H9 (cell line): ENCODE measurements around the gene PRR20G. TPM values are rescaled to one million over a fixed set of nuclear protein-coding genes. Genes with fewer than 3 reads are reported as not detected.

Experiments
- DNase-seq: peaks from one replicate; pipeline ENCODE4 v3.0.0-alpha.2; 2017
- H2AFZ ChIP-seq: one replicate; pipeline ENCODE4 v1.6.1; 2013; ENCODE audit warnings: mild to moderate bottlenecking, low read length, control low read depth, moderate library complexity
- H2AK5ac ChIP-seq: 2 replicates; pipeline ENCODE4 v1.6.1; 2013; ENCODE audit warnings: low read length, control low read depth, mixed read lengths; ENCODE audit not compliant: insufficient read length
- H2BK120ac ChIP-seq: one replicate; pipeline ENCODE4 v1.6.1; 2013; ENCODE audit warnings: low read depth, mild to moderate bottlenecking, low read length, control low read depth, inconsistent platforms; ENCODE audit not compliant: poor library complexity, severe bottlenecking
- H2BK12ac ChIP-seq: 2 replicates; pipeline ENCODE4 v1.6.1; 2013; ENCODE audit warnings: low read length, control low read depth, mixed read lengths, low read depth; ENCODE audit not compliant: insufficient read length
- H2BK15ac ChIP-seq: 2 replicates; pipeline ENCODE4 v1.6.1; 2013; ENCODE audit warnings: low read depth, low read length, control low read depth
- H2BK20ac ChIP-seq: one replicate; pipeline ENCODE4 v1.6.1; 2013; ENCODE audit warnings: low read depth, mild to moderate bottlenecking, low read length, control low read depth, inconsistent platforms; ENCODE audit not compliant: poor library complexity, severe bottlenecking
- H2BK5ac ChIP-seq: 2 replicates; pipeline ENCODE4 v1.6.1; 2013; ENCODE audit warnings: low read length, control low read depth, mixed read lengths; ENCODE audit not compliant: insufficient read length
- H3K14ac ChIP-seq: 2 replicates; pipeline ENCODE4 v1.6.1; 2013; ENCODE audit warnings: low read length, control low read depth; ENCODE audit not compliant: insufficient read depth
- H3K18ac ChIP-seq: 2 replicates; pipeline ENCODE4 v1.6.1; 2013; ENCODE audit warnings: low read depth, mild to moderate bottlenecking, mixed read lengths, low read length, control low read depth; ENCODE audit not compliant: insufficient read length
- H3K23ac ChIP-seq: 2 replicates; pipeline ENCODE4 v1.6.1; 2013; ENCODE audit warnings: low read length, control low read depth, mixed read lengths, low read depth; ENCODE audit not compliant: insufficient read length
- H3K23me2 ChIP-seq: 2 replicates; pipeline ENCODE4 v1.6.1; 2013; ENCODE audit warnings: low read depth, mild to moderate bottlenecking, mixed read lengths, low read length, control low read depth; ENCODE audit not compliant: insufficient read length, poor library complexity, severe bottlenecking
- H3K27ac ChIP-seq: 2 replicates; pipeline ENCODE4 v1.5.1; 2013; ENCODE audit warnings: low read length, control low read depth, mixed read lengths, low read depth; ENCODE audit not compliant: insufficient read length
- H3K27me3 ChIP-seq: 2 replicates; pipeline ENCODE4 v1.6.1; 2013; ENCODE audit warnings: low read length, control low read depth, inconsistent platforms; ENCODE audit not compliant: insufficient read depth
- H3K4ac ChIP-seq: 2 replicates; pipeline ENCODE4 v1.6.1; 2013; ENCODE audit warnings: low read depth, mild to moderate bottlenecking, control low read depth, inconsistent platforms, low read length, moderate library complexity
- H3K4me1 ChIP-seq: 2 replicates; pipeline ENCODE4 v1.6.1; 2013; ENCODE audit warnings: low read length, control low read depth, inconsistent platforms; ENCODE audit not compliant: insufficient read depth
- H3K4me2 ChIP-seq: 2 replicates; pipeline ENCODE4 v1.6.1; 2013; ENCODE audit warnings: low read length, control low read depth, mixed read lengths; ENCODE audit not compliant: insufficient read length, insufficient read depth
- H3K56ac ChIP-seq: 2 replicates; pipeline ENCODE4 v1.6.1; 2013; ENCODE audit warnings: low read depth, mild to moderate bottlenecking, mixed read lengths, low read length, control low read depth; ENCODE audit not compliant: insufficient read length
- H3K79me1 ChIP-seq: 2 replicates; pipeline ENCODE4 v1.6.1; 2013; ENCODE audit warnings: low read depth, mild to moderate bottlenecking, moderate library complexity, low read length, control low read depth, inconsistent platforms; ENCODE audit not compliant: insufficient read depth, poor library complexity, severe bottlenecking
- H3K79me2 ChIP-seq: 2 replicates; pipeline ENCODE4 v1.6.1; 2013; ENCODE audit warnings: low read length, control low read depth, inconsistent platforms; ENCODE audit not compliant: insufficient read depth
- H3K9ac ChIP-seq: 2 replicates; pipeline ENCODE4 v1.6.1; 2013; ENCODE audit warnings: low read length, control low read depth, mixed read lengths; ENCODE audit not compliant: insufficient read length; ENCODE audit errors: extremely low read depth
- H3K9me3 ChIP-seq: one replicate; pipeline ENCODE4 v1.6.1; 2013; ENCODE audit warnings: low read depth, low read length, inconsistent platforms; ENCODE audit not compliant: control insufficient read depth
- H3T11ph ChIP-seq: one replicate; pipeline ENCODE4 v1.6.1; 2013; ENCODE audit warnings: mild to moderate bottlenecking, low read length, control low read depth, inconsistent platforms
- H4K20me1 ChIP-seq: one replicate; pipeline ENCODE4 v1.6.1; 2013; ENCODE audit not compliant: control insufficient read depth, insufficient read length, insufficient read depth
- H4K5ac ChIP-seq: 2 replicates; pipeline ENCODE4 v1.6.1; 2013; ENCODE audit warnings: low read depth, mild to moderate bottlenecking, mixed read lengths, low read length, control low read depth; ENCODE audit not compliant: insufficient read length
- H4K8ac ChIP-seq: replicated peaks from 2 replicates; pipeline ENCODE4 v1.6.1; 2013; ENCODE audit warnings: low read length, control low read depth, mixed read lengths, low read depth; ENCODE audit not compliant: insufficient read length
- H4K91ac ChIP-seq: 2 replicates; pipeline ENCODE4 v1.6.1; 2013; ENCODE audit warnings: low read depth, mild to moderate bottlenecking, moderate library complexity, mixed read lengths, low read length, control low read depth; ENCODE audit not compliant: insufficient read length
- H3K27ac Mint-ChIP-seq, 3 experiments: 2 replicates in 2 of 3; 3 replicates in 1 of 3; pipeline ENCODE4 v1.8.0; 2020 to 2021; ENCODE audit warnings: mixed read lengths in 3 of 3, mild to moderate bottlenecking in 1 of 3, moderate library complexity in 1 of 3
- H3K27me3 Mint-ChIP-seq: 2 replicates; pipeline ENCODE4 v1.8.0; 2021; ENCODE audit warnings: low read depth, mild to moderate bottlenecking, moderate library complexity, mixed read lengths
- H3K36me3 Mint-ChIP-seq, 3 experiments: 2 replicates in 2 of 3; 3 replicates in 1 of 3; pipeline ENCODE4 v1.8.0; 2020 to 2021; ENCODE audit warnings: low read depth in 3 of 3, mixed read lengths in 3 of 3; ENCODE audit not compliant: insufficient read depth in 1 of 3
- H3K4me1 Mint-ChIP-seq, 2 experiments: 2 replicates each; pipeline ENCODE4 v1.8.0; 2020; ENCODE audit warnings: mixed read lengths in 2 of 2
- H3K4me3 Mint-ChIP-seq, 2 experiments: 2 replicates in 1 of 2; 3 replicates in 1 of 2; pipeline ENCODE4 v1.8.0; 2020 to 2021; ENCODE audit warnings: mild to moderate bottlenecking in 2 of 2, mixed read lengths in 2 of 2, moderate library complexity in 1 of 2
- H3K9me3 Mint-ChIP-seq, 2 experiments: 2 replicates in 1 of 2; 3 replicates in 1 of 2; pipeline ENCODE4 v1.8.0; 2020; ENCODE audit warnings: mild to moderate bottlenecking in 2 of 2, mixed read lengths in 2 of 2, moderate library complexity in 1 of 2
- CTCF ChIP-seq: fragments of 200-600 bp; sonication (generic); conservative IDR thresholded peaks from 3 replicates; pipeline ENCODE4 v1.8.0; 2021; ENCODE audit warnings: antibody characterized with exemption, mild to moderate bottlenecking
- WGBS: extraction: QIAGEN DNeasy Blood & Tissue Kit; methylation state at CpG from one replicate; pipeline ENCODE4 v1.1.7; 2013; ENCODE audit warnings: missing lambda C conversion rate, low lambda C conversion rate, mixed read lengths; ENCODE audit not compliant: insufficient read length; ENCODE audit errors: extremely low coverage; 5-methylcytosine and 5-hydroxymethylcytosine counted together
- total RNA-seq: library from RNA; stranded (reverse); gene quantifications from 2 replicates; pipeline ENCODE4 v1.2.1, GENCODE V29; 2021

Gene PRR20G
- total RNA-seq, 1 experiment from 2014 or later: 0.35 TPM

DNA sequence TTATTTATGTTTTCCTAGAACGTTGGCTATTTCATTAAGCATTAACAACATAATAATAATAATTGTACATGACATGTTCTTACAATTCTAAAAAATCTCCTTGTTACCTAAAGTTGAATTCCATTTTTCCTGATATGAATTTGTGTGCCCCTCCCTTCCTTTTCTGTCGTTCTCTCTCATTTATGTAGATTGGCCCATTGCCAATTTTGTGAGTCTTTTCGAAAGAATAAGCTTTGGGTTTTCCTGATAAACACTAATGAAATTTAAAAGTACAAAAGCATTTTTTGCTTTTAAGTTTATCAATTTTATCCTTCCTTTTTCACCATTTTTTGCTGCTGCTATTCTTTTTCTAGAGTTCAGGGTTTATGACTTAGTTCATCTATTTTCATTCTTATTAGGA, 50.0 kb downstream of the PRR20G start:
- no peak overlapping the region for H3K4me3 Mint-ChIP-seq
- Histone ChIP-seq H3K14ac (no peak overlapping the region), H3K79me2 (no peaks in the 10 kb centered on the region), H4K5ac (no peak overlapping the region), H3K4me2 (no peak overlapping the region), H3K4ac (no peak overlapping the region), H3K9ac (no peak overlapping the region), H2AFZ (no peak overlapping the region), H3T11ph (no peak overlapping the region), H3K4me1 (no peaks in the 10 kb centered on the region), H2BK120ac (no peak overlapping the region), H3K27me3 (no peaks in the 10 kb centered on the region), H3K23ac (no peak overlapping the region), H3K56ac (no peak overlapping the region), H4K20me1 (no peaks in the 10 kb centered on the region), H2BK5ac (no peak overlapping the region), H2BK12ac (no peak overlapping the region), H3K9me3 (no peaks in the 10 kb centered on the region), H3K18ac (no peak overlapping the region), H3K27ac (no peak overlapping the region), H3K79me1 (no peaks in the 10 kb centered on the region), H2BK15ac (no peak overlapping the region), H2AK5ac (no peak overlapping the region), H2BK20ac (no peak overlapping the region), H3K23me2 (no peaks in the 10 kb centered on the region), H4K8ac (no peak overlapping the region), H4K91ac (no peak overlapping the region)
- no peaks in the 10 kb centered on the region; the same call in 1 of the 2 replicates for H3K27me3 Mint-ChIP-seq
- TF ChIP-seq CTCF: no peak
- no peaks in the 10 kb centered on the region for H3K4me1 Mint-ChIP-seq
- H3K9me3 Mint-ChIP-seq: peaks cover 16 to 17% of the 10 kb centered on the region in 2 experiments
- H3K27ac Mint-ChIP-seq: no peak overlapping the region
- peaks cover 0 to 5% (median 2%) of the 10 kb centered on the region in 3 experiments; a peak in 4 of 7 replicates for H3K36me3 Mint-ChIP-seq
- DNase-seq: no peak
- WGBS: no CpG with 5 or more reads among the region's 3 CpGs
